ENCODE results near the gene USP22.
"Not testable (repeated sequence)": the region's sequence is repeated elsewhere in the genome, so short reads cannot be mapped to it uniquely, and the experiment has no call there.

The USP22 gene

DNA sequence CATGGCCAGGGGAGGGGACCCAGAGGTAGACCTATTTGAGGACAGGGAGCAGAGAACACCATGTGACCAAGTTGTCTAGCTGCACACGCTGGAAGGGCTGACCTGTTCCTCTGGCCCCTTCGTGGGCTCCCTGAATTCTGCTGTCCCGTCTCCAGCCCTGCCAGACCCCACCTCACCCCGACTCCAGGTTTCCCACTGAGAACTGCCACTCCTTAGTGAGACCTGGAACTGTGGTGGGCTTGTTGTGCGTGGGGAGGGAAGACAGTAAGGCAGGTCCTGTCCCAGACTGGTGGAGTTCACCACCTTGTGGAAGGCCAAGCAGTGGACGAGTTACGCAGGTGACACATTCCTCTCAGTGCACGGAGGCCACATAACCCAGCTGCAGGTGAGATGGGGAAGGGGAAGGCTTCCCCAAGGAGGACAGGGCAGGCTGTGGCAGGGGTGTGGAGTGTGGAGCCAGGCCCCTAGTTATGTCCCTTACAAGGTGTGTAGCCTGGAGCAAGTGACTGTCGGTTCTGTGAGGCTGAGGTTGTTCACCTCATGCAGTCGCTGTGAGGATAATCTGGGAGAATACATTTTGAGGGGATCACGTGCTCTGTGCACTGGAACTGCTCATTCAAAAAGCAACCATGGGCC is 54.7 kb downstream of the USP22 start:
- DNase-seq (ENCODE audit: low read depth) = no peak

- no peak for DNase-seq (ENCODE audit: low read depth)
Observed at GRCh38 chr17:20987511-20987910, 55.3 kb downstream of the USP22 start.

DNA sequence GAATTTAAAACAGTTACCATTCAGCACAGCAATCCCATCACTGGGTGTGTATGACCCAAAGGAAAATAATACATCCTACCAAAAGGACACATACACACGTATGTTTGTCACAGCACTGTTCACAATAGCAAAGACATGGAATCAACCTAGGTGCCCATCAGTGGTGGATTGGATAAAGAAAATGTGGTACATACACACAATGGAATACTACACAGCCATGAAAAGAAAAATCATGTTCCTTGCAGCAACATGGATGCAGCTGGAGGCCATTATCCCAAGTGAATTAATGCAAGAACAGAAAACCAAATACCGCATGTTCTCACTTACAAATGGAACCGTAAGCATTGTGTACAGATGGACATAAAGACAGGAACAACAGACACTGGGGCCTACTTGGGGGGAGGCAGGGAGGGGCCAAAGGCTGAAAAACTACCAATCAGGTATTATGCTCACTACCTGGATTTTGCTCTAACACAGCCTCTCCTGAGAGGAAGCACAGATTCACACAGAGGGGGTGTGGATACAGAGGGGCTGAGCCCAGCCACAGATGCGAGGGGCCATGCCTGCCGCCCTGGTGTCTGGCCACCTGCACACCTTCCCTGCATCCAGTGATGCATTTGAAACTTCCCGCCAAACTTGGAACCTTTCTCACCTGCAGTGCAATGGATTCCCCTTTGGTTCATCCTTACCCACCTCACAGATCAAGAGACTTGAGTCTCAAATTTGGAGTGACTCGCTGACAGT is 55.9 kb downstream of the USP22 start:
- no peak for DNase-seq (ENCODE audit: low read depth)

- DNase-seq (ENCODE audit: low read depth) = no peak
Observed at GRCh38 chr17:20983359-20983637, 59.5 kb downstream of the USP22 start.

GRCh38 chr17:20982589-20983358 is 60.0 kb downstream of the USP22 start:
- DNase-seq (ENCODE audit: low read depth) = no peak

DNA sequence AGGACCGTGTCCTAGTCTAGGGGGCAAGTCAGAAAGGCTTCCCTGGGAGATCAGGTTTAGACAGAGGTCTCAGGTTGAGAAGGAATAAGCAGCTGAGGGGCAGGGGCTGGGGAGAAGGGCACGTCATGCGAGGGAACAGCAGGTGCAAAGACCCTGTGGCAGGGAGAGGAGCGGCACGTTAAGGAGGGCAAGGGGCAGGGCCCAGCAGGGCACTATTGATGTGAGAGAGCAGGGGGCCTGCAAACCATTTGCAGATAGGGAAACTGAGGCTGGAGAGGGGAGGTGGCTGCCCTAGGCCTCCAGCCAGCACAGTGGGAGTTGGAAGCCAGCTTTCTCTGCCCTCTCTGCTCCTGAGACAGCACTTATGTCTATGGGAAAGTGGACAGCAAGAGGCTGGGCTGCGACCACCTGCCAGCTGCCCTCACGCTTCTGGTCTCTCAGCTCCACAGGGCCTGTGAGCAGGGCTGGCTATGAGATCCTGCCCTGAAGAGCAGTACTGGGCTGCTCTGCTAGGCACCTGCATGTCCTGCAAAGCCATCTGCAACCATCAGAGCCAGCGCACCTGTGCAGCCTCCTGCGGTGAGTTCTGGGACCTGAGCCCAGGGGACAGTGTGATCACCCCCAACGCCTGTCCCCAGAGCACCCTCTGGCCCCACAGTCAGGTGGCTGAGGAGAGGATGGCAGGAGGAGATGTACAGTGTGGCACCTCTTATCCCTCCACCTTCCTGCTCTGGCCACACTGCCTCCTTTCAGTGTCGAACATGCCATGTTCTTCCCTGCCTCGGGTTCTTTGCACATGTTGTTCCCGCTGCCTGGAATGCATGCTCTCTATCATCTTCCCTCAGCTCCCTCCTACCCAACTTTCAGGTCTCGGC is 61.5 kb downstream of the USP22 start:
- DNase-seq (ENCODE audit: low read depth) = no peak

- DNase-seq (ENCODE audit: low read depth) = no peak
Observed at GRCh38 chr17:20979792-20980083, 63.1 kb downstream of the USP22 start.

DNA sequence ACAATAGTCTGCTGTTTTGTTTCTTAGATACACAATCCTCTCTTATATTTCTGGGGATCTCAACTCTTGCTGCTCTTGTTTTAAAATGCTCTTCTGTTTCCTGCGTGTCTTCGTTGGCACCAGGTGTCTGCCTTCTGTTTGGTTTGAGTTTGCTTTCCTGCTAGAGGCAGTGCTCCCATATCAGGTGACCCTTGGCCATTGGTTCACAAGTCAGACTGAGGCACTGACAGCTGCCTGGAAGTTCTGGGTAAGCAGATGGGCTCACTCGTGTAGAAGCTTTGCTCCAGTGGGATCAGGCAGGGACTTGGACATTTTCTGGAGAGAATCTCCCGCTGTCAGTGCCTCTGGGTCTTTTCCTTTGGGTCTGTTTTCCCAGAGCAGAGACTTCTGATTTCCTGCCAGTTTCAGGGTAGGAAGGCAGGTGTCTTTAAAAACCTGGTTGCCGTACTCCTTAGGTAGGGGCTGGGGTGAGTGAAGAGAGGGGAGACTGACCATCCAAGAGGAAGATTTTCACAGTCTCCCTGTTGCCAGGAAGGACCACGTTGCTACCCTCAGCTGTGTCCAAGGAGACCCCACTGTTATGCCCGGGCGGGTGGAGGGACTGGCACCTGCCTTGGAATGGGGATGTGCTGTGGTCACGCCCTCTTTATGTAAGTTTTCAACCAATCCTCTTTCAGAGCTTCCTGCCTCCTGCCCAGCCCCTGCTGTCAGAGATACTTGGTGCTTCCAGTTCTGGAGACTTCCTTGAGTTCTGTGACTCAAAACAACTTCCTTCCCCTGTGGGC is 63.6 kb downstream of the USP22 start:
- DNase-seq (ENCODE audit: low read depth) = not testable (repeated sequence)

DNA sequence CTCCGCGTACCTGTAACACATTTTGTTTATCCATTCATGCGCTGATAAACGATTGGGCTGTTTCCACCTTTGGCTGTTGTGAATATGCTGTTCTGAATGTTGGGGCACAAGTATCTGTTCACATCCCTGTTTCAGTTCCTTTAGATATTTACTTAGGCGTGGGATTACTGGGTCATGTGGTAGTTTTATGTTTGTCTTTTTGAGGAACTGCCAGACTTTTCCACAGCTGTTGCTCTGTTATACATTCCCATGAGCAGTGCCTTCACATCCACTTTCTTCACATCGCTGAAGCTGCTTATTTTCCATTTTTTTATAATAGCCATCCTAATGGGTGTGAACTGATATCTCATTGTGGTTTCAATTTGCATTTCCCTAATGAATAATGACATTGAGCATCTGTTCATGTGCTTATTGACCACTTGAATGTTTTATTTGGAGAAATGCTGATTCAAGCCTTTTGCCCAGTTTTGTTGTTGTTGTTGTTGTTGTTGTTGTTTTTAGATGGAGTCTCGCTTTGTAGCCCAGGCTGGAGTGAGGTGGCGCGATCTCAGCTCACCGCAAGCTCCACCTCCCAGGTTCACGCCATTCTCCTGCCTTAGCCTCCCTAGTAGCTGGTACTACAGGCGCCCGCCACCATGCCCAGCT is 65.1 kb downstream of the USP22 start:
- not testable (repeated sequence) for DNase-seq (ENCODE audit: low read depth)

DNA sequence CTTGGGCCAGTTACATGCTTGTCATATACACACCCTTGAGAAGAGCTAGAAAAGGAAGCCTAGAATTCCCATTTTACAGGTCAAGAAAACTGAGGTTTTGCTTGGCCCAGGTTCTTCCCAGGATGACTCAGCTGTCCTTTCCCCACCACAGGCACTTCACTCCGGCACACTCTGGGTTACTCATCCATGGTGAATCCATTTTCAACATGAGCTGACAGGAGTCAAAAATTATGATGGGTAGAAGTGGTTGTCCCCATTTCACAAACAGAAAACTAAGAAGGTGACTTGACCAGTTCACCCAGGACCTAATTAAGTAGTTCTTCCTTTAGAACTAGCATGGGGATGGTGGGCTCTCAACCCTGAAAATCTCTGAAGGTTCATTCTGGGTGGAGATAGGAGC is 67.2 kb downstream of the USP22 start:
- DNase-seq (ENCODE audit: low read depth) = no peak

GRCh38 chr17:20970329-20970728 is 72.5 kb downstream of the USP22 start:
- no peak for DNase-seq (ENCODE audit: low read depth)

DNA sequence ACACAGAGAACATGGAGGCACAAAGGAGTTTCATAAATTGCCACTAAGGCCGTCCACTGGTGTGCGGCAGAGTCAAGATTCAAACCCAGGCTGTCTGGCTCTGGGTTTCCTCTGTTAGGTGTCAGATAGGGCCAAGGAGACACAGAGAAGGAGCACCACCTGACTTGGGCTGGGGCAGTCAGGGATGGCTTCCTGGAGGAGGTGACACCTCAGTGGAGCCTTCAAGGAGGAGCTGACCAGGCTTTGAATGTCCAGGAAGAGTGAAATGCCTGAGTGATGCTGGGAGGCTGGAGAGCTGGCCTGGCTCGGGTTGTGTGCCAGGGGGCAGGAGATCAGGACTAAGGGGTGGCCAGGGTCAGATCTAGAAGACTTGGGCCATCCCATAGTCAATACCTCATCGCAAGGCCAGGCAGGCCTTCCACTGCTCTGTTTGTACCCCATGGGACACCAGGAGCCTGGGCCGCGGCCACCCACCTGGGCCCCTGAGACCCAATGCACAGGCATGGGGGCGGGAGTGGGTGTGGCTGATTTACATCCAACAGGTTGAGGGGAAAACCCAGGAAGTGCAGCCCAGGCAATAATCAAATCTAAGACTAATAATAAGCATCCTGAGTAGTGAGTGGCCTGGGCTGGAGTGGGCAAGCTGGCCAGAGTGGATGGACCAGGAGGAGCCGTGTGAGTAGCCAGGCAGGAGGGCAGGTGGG is 73.7 kb downstream of the USP22 start:
- DNase-seq (ENCODE audit: low read depth) = no peak

GRCh38 chr17:20967776-20968175 is 75.0 kb downstream of the USP22 start:
- no peak for DNase-seq (ENCODE audit: low read depth)

DNA sequence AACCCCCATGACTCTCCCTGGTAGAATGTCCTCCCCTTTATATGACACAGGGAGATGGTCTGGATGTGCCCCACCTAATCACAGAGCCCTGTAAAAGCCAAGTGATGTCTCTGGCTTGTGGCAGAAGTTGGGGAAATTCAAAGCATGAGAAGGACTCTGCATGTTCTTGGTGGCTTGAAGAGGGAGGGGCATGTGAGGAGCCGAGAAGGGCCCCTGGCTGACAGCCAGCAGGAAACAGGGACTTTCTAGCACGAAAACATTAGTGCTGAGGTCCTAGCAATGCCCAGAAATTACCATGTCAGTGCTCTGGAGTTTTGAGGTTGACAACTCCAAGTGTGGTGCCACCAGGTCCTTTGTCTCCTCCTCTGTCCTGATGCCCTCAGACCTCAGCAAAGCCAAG is 75.9 kb downstream of the USP22 start:
- DNase-seq (ENCODE audit: low read depth) = no peak

DNA sequence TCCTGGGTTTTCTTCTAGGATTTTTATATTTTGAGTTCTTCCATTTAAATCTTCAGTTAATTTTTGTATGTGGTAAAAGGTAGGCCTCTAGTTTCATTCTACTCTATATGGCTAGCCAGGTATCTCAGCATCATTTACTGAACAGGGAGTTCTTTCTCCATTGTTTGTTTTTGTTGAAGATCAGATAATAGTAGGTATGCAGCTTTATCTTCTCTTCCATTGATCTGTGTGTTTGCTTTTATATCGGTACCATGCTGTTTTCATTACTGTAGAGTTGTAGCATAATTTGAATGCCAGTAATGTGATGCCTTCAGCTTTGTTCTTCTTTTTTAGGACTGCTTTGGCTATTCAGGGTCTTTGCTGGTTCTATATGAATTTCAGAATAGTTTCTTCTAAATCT is 77.3 kb downstream of the USP22 start:
- no peak for DNase-seq (ENCODE audit: low read depth)

DNA sequence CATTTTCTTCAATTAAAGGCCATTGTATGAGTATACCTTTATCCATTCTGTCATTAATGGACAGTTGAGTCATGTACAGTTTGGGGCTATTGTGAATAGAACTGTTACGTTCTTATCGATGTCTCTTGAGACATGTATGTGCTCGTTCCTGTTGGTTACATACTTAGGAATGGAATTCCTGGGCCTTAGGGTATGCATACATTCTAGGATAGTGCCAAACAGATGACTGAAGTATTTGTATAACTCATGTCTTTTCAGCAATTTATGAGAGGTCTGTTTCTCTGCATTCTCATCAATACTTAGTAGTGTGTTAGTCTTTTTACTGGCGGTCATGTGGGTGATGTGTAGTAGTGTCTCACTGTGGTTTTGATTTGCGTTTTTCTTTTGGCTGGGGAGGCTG is 81.2 kb downstream of the USP22 start:
- no peak for DNase-seq (ENCODE audit: low read depth)

DNA sequence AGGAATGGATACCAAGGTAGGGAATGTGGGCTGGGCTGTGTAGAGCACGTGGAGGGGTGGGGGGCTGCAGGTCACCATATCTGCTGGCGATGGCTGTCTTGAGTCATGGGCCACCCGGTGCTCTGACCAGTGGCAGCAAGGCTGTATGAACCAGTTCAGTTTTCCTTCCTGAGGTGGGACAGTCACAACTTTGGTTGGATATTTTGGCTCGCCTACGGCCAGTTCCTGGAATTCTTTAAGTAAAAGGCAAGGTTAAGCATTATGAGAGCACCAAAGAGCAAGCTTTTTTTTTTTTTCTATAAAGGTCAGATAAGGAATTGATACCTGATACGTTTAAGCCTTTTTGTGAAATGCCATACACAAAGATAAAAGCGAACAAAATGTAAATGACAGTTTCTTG is 81.9 kb downstream of the USP22 start:
- DNase-seq (ENCODE audit: low read depth) = no peak

DNA sequence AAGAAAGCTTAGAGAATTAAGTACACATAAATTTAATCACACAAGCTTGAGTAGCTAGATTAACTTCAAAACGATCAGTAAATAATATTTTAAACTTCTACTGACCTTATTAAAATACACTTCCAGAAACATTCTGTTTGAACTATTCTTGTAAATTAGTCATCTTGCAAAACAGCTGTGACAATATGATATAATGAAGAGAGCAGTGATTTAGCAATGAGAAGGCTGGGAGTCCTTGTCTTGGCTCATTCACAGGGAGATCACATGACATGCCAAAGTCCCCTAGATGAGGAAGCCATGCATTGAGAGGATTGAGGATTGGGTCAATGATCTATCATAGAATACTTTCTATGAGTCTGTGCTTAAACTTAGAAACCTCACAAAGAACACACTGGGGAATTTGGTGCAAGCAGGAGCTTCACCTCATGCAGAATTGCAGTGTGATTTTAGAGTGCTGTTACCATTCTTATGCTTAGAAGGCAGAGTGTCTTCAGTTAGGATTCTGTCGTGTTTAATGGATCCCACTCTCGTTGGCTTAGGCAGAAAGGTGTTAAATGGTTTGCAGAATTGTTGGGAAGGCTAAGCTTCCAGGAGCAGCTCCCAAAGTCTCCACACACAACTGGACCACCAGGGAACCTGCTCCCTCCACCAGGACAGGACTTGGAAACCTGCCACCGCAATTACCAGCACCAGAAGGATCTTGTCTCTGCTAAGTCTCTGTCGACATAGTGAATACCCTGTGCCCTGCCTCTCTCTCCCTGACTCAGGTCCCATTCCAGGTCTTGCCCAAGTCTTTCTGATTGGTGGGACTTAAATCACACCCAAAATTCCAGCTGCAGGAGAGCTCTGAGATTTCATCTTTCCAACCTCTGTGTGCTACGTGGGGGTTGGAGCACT is 87.1 kb downstream of the USP22 start:
- DNase-seq (ENCODE audit: low read depth) = no peak

GRCh38 chr17:20954794-20955193 is 88.0 kb downstream of the USP22 start:
- DNase-seq (ENCODE audit: low read depth) = no peak

DNA sequence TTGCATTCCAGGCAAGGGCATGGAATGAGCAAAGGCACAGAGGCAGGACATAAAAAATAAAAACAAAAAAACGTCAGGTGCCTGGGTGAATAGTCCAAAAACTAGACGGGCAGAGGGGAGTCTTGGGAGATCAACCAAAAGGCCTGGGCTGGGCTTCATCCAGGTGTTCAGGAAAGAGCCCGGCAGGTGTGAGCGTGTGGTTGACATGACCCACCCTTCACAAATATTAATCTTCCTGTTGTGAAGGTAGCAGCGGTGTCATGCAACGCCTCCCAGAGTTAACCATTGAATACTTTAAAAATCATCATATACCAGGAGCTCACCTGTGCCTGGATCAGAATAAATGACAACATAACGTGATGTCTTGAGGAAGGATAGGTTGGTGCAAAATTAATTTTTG is 90.6 kb downstream of the USP22 start:
- no peak for DNase-seq (ENCODE audit: low read depth)

Measured in activated T-cell treated with anti-CD3 and anti-CD28 coated beads for 1 hour (primary cell).